GM15510 (cell line): Measurements from ENCODE around the gene FJX1.

Source experiments
- POLR2A ChIP-seq: IDR thresholded peaks from 3 replicates; pipeline ENCODE4 v1.6.1; 2011; ENCODE audit warnings: borderline replicate concordance; ENCODE audit not compliant: insufficient read length; ENCODE audit errors: extremely low read depth

Gene FJX1

DNA sequence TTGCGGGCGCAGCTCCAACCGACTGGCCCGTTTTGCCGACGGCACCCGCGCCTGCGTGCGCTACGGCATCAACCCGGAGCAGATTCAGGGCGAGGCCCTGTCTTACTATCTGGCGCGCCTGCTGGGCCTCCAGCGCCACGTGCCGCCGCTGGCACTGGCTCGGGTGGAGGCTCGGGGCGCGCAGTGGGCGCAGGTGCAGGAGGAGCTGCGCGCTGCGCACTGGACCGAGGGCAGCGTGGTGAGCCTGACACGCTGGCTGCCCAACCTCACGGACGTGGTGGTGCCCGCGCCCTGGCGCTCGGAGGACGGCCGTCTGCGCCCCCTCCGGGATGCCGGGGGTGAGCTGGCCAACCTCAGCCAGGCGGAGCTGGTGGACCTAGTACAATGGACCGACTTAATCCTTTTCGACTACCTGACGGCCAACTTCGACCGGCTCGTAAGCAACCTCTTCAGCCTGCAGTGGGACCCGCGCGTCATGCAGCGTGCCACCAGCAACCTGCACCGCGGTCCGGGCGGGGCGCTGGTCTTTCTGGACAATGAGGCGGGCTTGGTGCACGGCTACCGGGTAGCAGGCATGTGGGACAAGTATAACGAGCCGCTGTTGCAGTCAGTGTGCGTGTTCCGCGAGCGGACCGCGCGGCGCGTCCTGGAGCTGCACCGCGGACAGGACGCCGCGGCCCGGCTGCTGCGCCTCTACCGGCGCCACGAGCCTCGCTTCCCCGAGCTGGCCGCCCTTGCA lies 1.0 kb downstream of the FJX1 start:
- no peak for TF ChIP-seq POLR2A

DNA sequence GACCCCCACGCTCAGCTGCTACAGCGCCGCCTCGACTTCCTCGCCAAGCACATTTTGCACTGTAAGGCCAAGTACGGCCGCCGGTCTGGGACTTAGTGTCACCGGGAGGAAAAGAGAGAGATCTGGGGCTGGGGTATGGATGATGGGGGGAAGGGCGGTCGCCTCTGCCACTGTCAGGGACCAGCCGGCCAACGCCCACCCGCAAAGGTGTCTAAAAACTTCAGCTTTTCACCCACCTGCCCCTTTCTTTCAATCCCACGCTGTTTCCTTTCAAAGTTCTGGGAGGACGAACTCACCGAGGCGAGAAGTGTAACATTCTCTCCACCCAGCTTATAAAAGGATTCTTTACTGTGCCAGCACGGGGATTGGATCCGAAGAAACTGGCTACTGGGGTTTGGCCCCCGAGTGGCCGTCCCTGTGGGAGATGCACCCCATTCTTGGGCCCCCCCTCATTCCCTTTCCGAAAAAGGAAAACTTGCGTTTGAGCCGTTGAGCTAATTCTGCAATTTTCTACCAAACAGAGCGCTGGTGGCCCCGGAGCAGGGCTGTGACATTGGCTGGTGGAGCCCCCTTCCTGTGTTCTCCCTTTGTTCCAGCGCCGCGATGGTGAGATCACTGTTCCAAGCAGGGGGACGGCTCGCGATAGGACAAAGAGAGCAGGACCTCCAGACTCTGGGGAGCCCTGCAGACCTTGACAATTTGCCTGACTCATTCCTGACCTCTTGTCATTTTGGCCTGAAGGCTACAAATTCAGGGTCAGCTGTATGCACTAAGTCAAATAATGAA lies 1.8 kb downstream of the FJX1 start:
- TF ChIP-seq POLR2A: no peak

DNA sequence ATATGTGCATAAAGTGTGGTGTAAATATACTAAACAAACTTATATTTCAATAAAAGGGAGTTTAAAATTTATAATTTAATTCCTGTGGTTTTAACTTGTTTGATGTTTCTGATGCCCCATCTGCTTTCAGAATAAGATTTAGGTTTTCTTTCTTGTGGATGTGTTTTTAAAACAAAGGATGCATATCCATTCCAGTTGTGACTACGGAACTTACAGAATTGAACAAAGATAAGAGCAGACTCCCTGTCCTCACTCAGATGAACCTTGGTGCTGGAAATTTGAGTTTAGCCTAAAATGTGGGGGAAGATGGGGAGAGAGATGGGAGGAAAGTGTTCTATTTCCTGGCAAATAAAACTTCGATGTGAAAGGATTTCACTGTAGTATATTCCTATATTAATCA lies 2.5 kb downstream of the FJX1 start:
- no peak for TF ChIP-seq POLR2A

DNA sequence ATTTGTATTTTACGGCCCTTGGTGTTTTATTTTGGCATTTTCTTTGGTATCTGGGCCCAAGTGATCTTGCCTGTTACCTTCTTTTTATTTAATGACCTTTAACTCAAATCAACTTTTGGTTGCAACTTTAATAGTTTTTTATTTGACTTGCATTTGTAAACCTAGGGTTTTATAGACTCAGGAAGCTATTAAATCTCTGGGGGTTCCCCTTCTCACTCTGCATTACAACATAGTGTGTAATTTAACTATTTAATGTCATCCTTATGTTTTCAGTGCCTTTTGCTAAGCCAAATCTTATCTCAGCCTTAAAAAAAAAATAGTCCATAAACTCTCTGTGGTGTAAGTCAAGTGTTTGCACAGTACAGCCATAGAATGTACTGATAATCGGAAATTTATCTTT lies 3.4 kb downstream of the FJX1 start:
- no peak for TF ChIP-seq POLR2A

DNA sequence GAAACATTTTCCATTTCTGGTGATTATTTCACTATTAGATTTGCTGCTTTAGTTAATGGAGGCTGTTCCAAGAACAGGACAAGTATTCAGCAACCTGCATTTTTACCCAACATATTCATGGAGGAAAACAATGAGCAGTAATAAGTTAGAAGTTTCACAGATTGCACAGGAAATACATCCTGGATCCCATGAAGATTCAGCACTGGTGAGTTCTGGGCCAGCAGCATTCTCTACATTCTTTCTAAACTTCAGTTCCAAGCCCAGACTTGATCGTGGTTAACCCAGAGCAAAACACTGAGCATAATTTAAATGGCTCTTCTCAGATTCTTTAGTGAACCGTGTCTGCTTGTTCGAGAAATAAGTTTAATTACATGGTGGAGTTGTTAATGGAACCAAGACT lies 3.8 kb downstream of the FJX1 start:
- no peak for TF ChIP-seq POLR2A

DNA sequence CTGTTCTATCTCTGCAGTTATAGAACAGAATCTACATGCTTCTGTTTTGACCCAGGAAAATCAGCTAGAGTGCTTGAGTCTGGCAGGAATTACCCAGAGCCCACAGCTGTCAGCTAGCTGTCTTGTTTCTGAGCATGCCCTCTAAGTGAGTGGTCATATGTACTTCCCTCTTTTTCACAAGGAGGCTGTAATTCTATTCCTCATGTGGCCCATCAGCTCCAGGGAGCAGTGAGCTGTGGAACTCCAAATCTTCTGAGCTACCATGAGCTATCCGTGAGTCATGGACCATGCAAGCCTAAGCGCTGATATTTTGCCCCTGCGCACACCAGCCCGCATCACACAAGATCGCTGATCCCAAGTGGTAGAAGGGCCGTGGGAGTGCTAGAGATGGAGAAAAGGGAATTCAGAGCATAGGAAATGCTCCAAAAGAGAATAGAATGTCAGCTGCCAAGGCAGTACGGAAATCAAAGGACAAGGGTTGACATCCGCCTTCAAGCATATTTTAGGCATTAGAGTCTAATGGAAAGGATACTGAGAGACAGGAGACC lies 5.4 kb downstream of the FJX1 start:
- no peak for TF ChIP-seq POLR2A

DNA sequence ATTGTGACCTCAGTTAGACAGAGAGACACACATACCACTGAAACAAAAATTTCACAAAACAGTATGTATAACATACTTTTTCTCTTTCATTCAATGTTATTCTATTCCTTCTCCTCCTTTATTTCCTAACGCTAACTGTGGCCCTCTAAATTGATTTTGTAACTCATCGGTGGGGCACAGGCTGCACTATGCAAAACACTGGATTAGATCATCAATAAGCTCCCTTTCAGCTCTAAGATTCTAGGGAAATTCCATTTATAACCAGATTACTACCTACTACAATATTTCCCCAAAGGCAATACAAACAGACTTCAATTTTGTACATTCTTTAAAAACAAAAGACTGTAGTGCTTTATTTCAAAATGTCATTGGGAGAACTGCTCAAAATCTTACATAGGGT lies 6.1 kb downstream of the FJX1 start:
- no peak for TF ChIP-seq POLR2A

DNA sequence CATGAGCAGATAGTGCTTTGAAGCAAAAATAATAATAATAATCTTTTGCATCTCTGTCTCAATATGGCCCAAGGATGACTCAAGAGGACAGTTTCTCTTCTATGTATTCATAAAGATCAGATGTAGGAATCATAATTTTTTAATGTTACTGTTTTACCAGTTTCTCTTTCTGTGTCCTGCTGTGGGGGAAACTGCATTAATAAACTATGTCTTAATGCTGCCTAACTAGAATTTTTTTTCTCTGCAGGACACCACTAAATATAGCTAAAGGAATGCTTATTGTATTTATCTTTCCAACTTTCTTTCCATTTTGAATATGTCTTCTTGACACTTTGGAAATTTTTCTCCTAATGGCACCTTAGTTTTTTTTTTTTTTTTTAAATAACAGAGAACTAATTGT lies 6.5 kb downstream of the FJX1 start:
- no peak for TF ChIP-seq POLR2A

DNA sequence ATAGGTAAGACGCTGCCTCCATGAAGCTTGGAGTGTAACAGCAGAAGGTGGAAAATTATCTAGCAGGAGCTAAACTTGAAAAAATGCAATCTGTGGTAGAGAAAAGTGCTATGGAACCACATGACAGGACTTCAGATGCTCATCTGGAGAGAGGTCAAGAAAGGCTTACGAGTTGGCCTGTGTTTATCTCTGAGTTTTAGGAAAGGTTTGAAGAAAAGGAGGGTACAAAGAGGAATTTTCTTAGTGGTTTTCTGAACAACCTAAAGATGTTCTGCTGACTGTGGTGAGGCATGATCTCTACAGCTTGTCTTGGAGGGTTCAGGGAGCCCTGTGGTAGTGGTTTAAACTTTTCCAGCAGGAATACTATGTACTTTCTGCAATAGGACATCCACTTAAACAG lies 8.2 kb downstream of the FJX1 start:
- TF ChIP-seq POLR2A: no peak

DNA sequence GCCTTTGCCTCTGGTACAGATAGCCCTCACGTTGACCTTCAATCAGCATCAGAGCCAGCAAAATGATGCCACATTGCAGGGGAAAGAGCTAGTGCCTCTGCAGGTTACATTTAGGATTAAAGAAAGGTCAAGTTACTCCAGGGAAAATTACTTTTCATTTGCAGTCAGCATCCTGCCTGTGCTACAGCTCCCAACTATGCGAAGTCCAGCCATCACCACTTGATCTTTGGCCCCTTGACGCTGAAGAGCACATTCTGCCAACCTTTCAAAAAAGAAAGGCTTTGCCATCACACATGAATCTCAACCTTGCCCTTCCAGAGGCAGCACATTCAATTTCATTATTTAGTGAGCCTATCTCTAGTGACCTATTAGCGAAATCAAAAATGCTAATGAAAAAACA lies 11.3 kb downstream of the FJX1 start:
- no peak for TF ChIP-seq POLR2A

DNA sequence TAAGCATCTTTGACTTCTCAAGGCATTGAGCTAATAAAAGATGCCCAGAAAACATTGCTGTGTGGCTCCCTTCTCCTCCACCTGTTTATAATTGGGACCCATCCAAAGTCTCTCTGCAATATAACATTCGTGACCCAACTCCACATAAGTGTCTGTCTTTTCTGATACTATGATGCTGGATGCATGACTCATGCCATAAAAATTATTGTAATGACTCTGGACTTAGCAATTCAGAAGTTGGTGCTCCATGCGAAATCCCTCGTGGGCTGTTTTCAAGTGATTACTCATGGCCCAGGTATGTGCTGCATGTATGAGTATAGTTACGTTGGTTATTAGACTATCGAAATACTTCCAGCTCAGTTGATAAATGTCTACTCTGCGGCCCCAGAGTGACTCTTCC lies 11.7 kb downstream of the FJX1 start:
- no peak for TF ChIP-seq POLR2A

DNA sequence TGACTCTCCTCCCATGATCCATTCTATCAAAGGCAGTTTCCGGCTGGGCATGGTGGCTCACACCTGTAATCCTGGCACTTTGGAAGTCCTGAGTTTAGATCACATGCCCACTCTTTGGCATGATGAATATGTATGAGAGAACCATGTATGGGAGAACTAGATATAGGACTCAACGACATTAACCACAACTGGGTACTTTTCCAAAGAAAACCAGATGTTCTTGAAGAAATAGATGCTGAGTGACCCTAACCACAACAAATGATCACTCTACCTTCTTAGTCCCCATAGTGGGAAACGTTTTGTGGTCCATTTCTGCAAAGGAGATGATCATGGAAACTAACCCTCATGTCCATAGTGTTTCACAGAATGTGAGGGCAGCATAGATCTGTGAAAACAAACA lies 13.6 kb downstream of the FJX1 start:
- no peak for TF ChIP-seq POLR2A

DNA sequence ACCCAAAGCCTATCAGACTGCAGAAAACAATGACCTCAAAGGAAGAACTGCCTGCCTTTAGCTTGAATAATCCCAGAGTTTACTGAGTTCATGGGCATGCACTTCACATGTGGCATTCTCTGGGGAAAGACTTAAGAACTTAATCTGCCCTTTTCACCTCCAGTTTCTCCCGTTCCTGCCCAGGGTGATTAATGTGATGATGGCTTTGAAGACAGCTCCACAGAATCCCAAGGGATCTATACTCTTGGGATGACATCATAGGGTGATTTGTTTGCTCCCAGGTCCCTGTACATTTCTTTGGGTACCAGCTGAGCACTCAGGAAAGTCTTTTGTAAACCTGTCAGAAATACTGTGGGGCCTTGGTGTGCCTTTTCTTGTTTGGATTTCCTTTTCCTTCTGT lies 14.0 kb downstream of the FJX1 start:
- no peak for TF ChIP-seq POLR2A

DNA sequence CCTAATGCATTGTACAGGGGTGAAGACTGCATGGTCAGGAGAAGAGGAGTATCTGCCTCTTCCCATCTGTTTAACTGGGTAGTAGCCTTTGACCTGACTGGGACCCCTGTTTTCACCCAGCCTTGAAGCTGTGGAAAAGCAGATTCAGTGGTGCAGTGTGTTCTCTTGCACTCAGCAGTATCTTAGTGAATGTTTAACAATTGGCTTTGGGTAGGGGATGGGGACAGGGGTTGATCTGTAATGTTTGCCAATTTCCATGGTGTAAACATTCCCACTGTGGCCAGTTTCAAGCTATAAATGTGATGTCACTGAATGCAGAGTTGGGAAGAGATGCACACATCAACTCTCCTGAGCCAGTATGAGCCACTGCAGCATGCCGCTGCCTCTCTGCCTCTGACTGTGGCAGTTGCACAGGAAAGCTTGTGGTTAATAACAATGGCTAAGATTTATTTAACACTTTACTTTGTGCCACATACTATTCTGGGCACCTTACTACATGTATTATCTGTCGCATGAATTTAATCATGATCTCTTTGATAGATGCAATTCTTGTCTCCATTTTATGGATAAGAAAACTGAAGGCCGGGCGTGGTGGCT lies 15.7 kb downstream of the FJX1 start:
- TF ChIP-seq POLR2A: no peak

DNA sequence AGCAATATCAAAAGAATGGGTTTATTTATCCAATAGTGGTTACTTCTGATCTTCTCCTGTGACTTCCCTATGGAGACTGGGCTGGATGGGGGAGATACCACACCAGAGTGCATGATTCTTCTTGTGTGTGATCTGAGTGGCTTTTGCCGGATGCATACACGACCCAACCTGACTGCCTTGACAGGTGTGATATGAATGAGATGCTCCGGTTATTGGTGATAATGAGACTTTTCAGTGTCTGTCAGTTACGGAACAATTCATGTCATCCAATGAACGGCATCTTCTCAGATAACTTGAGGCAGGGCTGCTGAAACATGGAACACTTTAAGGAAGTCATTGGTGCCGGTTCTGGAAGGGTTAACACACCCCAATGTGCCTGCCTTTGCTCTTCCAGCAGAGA lies 17.7 kb downstream of the FJX1 start:
- no peak for TF ChIP-seq POLR2A
